IPS-18a (cell line): ENCODE results near the gene FAM156A.
"Not testable (repeated sequence)": the region's sequence is repeated elsewhere in the genome, so short reads cannot be mapped to it uniquely, and the experiment has no call there.

ENCODE experiments used
- H3K27ac ChIP-seq: one replicate; pipeline ENCODE4 v1.5.1; 2013; ENCODE audit warnings: low read length
- H3K27me3 ChIP-seq: one replicate; pipeline ENCODE4 v1.6.1; 2013; ENCODE audit warnings: mild to moderate bottlenecking, low read length; ENCODE audit not compliant: control insufficient read depth, insufficient read depth
- H3K36me3 ChIP-seq: one replicate; pipeline ENCODE4 v1.6.1; 2013; ENCODE audit warnings: low read depth, low read length; ENCODE audit not compliant: control insufficient read depth
- H3K4me1 ChIP-seq: one replicate; pipeline ENCODE4 v1.6.1; 2013; ENCODE audit warnings: low read depth, low read length; ENCODE audit not compliant: control insufficient read depth
- H3K4me3 ChIP-seq: one replicate; pipeline ENCODE4 v1.5.1; 2013; ENCODE audit warnings: low read length
- H3K9ac ChIP-seq: one replicate; pipeline ENCODE4 v1.6.1; 2013; ENCODE audit warnings: mild to moderate bottlenecking, low read length, moderate library complexity
- H3K9me3 ChIP-seq: one replicate; pipeline ENCODE4 v1.6.1; 2013; ENCODE audit warnings: low read depth, low read length; ENCODE audit not compliant: control insufficient read depth

Gene FAM156A, protein sequence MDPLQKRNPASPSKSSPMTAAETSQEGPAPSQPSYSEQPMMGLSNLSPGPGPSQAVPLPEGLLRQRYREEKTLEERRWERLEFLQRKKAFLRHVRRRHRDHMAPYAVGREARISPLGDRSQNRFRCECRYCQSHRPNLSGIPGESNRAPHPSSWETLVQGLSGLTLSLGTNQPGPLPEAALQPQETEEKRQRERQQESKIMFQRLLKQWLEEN

DNA sequence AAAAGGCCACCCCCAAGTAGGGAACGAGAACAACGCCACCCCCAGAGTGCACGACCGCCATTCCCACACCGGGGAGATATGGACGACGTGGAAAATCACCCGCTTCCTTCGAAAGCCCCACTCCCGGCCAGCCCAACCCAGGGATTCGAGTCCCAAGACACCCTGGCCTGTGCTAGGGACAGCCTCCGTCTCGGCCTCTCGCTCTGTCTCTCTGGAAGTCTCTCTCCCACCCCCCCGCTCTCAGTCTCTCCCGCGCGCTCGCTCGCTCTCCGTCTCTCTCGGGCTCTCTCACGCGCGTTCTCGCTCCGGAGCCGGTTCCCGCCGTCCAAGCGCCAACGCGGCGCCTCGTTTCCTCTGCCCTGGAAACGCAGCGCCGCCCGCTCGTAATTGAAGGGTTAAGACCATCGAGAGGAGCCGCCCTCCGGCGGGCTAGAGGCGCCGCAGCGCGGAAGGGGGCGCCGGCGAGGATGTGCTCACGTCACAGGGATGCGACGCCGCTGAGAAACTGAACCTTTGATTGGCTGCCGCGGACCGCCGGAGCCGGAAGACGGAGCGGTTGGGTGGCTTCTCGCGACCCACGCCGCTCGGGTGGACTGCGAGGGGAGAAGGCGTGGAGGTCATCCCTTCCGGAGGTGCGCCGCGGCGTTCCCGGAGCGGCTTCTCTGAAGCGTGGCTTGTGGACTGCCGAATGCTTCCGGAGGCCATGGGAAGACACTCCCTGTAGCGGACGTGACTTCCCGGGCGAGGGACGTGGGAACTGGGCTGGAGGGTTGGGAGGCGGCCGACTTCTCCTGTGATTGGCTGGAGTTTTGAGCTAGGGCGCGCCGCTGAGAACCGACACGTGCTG lies at the start of gene FAM156A:
FAM156A (minus strand) TSS at position 406 of the 847 bp plus-strand sequence. CDS start 9,930 bp downstream, outside the sequence.
- H3K27ac ChIP-seq, H3K4me1 ChIP-seq: not testable (repeated sequence)

GRCh38 chrX:53005327-53005726 lies 47.0 kb upstream of the FAM156A start:
- no peaks in the 10 kb centered on the region for H3K4me1 ChIP-seq
- H3K9ac ChIP-seq = no peak overlapping the region
- no peaks in the 10 kb centered on the region for H3K27me3 ChIP-seq
- no peak overlapping the region for H3K4me3 ChIP-seq
- H3K9me3 ChIP-seq = no peaks in the 10 kb centered on the region
- H3K36me3 ChIP-seq = no peaks in the 10 kb centered on the region
- H3K27ac ChIP-seq = no peak overlapping the region

More for the DNA sequence above, at the start of gene FAM156A:
- not testable (repeated sequence) for H3K36me3 ChIP-seq, H3K4me3 ChIP-seq, H3K9me3 ChIP-seq, H3K9ac ChIP-seq, H3K27me3 ChIP-seq

GRCh38 chrX:53004811-53005210 lies 46.5 kb upstream of the FAM156A start:
- H3K9me3 ChIP-seq = no peaks in the 10 kb centered on the region
- no peaks in the 10 kb centered on the region for H3K36me3 ChIP-seq
- no peak overlapping the region for H3K4me3 ChIP-seq
- no peak overlapping the region for H3K27ac ChIP-seq
- no peaks in the 10 kb centered on the region for H3K27me3 ChIP-seq
- no peaks in the 10 kb centered on the region for H3K4me1 ChIP-seq
- H3K9ac ChIP-seq = no peak overlapping the region

GRCh38 chrX:53004038-53004437 lies 45.7 kb upstream of the FAM156A start:
- Histone ChIP-seq H3K36me3 (no peaks in the 10 kb centered on the region), H3K4me1 (no peaks in the 10 kb centered on the region)

GRCh38 chrX:53003111-53003510 lies 44.8 kb upstream of the FAM156A start:
- Histone ChIP-seq H3K4me1 (no peaks in the 10 kb centered on the region), H3K27me3 (no peaks in the 10 kb centered on the region), H3K36me3 (no peaks in the 10 kb centered on the region), H3K27ac (no peak overlapping the region), H3K4me3 (no peak overlapping the region), H3K9me3 (no peaks in the 10 kb centered on the region), H3K9ac (no peak overlapping the region)

More at GRCh38 chrX:53004038-53004437, 45.7 kb upstream of the FAM156A start:
- Histone ChIP-seq H3K4me3 (no peak overlapping the region), H3K9me3 (no peaks in the 10 kb centered on the region), H3K27me3 (no peaks in the 10 kb centered on the region), H3K9ac (no peak overlapping the region), H3K27ac (no peak overlapping the region)

DNA sequence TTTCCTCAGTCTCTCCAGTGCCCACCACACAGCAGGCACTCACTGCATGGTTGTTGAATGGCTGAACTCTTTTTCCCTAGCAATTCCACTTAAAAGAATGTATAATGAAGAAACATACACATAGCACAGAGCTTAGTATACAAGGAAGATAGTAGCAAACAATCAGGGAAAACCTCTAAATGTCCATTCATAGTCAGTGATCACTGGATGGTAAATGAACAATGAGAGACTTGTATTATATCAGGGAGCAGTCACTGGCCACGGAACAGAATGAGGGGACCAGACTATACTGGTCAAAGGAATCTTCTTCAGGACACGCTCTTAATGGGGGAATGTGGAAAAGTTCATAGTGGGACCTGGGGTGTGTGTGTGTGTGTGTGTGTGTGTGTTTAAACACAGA lies 43.6 kb upstream of the FAM156A start:
- no peak overlapping the region for H3K9ac ChIP-seq
- no peaks in the 10 kb centered on the region for H3K36me3 ChIP-seq
- H3K27ac ChIP-seq = no peak overlapping the region
- no peak overlapping the region for H3K4me3 ChIP-seq
- no peaks in the 10 kb centered on the region for H3K9me3 ChIP-seq
- no peaks in the 10 kb centered on the region for H3K27me3 ChIP-seq
- no peaks in the 10 kb centered on the region for H3K4me1 ChIP-seq

DNA sequence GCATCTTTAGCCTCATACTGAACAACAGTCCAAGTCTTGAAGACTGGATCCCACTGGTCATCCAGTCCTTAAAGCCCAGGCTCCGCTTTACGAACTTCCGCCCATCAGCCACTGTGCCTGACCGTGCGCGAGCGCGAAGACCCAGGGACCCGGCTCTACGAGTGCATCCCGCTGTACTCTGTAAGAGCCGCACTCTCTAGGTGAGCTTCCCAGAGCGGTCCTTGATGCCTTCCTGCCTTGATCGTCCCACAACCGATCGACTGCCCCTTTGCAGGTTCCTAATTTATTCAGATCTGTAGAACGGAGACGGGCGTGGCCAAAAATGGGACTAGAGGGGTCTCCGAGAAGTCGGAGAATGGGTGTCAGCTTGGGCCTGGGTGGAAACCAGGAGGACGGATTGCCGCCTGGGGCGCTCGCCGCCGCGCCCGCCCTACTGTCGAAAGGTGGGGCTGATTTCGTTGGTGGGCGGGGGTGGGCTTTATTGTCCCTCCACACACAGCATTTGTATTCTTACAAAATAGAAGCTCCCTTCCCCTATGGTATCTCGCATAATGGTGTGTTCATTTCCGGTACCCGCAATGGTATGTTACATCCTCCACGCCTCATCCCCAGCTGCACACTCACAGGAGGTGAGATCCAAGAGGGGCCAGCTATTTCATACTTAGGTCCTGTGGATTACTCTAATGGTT lies 42.3 kb upstream of the FAM156A start:
- Histone ChIP-seq H3K4me1 (no peaks in the 10 kb centered on the region), H3K27me3 (no peaks in the 10 kb centered on the region), H3K9me3 (peaks cover 6% of the 10 kb centered on the region), H3K4me3 (no peak overlapping the region), H3K36me3 (no peaks in the 10 kb centered on the region), H3K9ac (no peak overlapping the region), H3K27ac (no peak overlapping the region)

- Histone ChIP-seq H3K4me1 (no peaks in the 10 kb centered on the region), H3K9me3 (peaks cover 9% of the 10 kb centered on the region), H3K27ac (no peak overlapping the region), H3K27me3 (no peaks in the 10 kb centered on the region), H3K36me3 (no peaks in the 10 kb centered on the region), H3K4me3 (peak overlapping the region; percentile 90), H3K9ac (peak overlapping the region; percentile 95)
These were observed 37.6 kb upstream of the FAM156A start for GRCh38 chrX:52995987-52996331.

DNA sequence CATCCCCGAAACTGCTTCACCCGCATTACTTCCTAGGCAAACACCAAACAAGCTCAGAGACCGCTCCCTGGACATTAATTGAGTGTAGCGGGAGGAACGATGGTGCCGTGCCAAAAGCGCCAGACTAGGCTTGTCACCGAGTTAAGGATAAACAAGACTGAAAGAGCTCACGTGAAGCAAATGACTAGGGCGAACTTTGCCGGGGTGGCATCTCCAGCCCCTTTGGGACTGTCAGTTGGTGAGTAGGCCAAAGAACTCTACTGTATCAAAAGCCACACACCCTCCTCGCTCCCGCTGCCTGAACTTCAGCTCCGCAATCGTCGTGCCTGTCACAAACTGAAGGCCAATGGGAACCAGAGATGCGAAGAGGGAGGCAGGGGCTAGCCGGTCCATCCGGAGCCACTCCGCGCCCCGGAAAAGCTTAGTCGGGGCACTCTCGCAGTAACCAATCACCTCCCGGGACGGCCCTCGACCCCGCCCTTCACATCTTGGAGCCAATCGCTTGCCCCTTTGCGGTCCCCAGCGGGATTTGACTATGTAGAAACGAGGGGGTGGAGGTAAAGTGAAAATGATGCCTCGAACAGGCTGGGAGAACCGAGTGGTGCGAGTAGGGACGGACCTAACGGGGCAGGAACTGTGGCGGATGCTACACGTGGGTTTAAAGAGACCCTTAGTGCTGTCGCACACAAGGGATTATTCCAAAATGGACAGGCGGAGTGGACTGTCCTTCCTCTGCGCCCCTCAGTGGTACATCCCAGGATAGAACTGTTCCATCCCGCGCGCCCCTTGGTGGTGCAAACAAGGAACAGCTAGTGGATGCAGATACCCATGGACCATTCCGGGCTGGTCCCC lies 37.0 kb upstream of the FAM156A start:
- peak overlapping the region; percentile 98 for H3K27ac ChIP-seq
- peaks cover 9% of the 10 kb centered on the region for H3K9me3 ChIP-seq
- no peaks in the 10 kb centered on the region for H3K27me3 ChIP-seq
- no peaks in the 10 kb centered on the region for H3K4me1 ChIP-seq
- H3K9ac ChIP-seq = peak overlapping the region; percentile 95
- peak overlapping the region; percentile 90 for H3K4me3 ChIP-seq
- H3K36me3 ChIP-seq = no peaks in the 10 kb centered on the region

- Histone ChIP-seq H3K9me3 (peaks cover 5% of the 10 kb centered on the region), H3K9ac (no peak overlapping the region), H3K27me3 (no peaks in the 10 kb centered on the region)
These were observed 32.5 kb upstream of the FAM156A start for GRCh38 chrX:52990848-52991247.

DNA sequence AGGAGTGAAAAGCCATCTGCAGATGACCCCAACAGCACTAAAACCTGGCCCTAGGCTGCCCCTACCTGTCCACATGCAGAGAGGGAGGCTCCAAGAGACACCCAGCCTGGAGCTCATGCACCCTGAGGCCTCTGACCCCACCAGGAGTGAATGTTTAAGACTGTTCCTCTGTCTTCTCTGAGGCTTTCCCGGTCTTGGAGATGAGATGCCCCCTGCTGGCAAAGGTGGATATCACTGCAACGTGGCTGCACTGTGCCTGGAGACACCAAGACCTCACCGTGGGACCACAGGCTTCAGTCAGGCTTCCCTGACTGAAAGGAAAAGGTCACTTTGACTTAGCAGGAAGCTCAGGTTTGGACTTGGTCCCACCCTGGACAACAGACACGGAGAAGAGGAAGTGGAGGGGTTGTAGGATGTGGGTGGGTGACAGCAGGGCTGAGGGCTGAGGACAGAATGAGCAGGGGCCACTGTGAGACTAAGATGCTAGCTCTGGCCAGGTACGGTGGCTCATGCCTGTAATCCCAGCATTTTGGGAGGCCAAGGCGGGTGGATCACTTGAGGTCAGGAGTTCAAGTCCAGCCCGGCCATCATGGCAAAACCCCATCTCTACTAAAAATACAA lies 31.8 kb upstream of the FAM156A start:
- not testable (repeated sequence) for H3K27ac ChIP-seq, H3K9ac ChIP-seq, H3K27me3 ChIP-seq, H3K4me3 ChIP-seq, H3K36me3 ChIP-seq, H3K9me3 ChIP-seq, H3K4me1 ChIP-seq

More at GRCh38 chrX:52990848-52991247, 32.5 kb upstream of the FAM156A start:
- Histone ChIP-seq H3K4me3 (no peak overlapping the region), H3K4me1 (no peaks in the 10 kb centered on the region), H3K36me3 (no peaks in the 10 kb centered on the region), H3K27ac (no peak overlapping the region)
